HL-60 (cell line): ENCODE data around the gene POC1B.

Experiments used
- DNase-seq, 2 experiments: peaks; one replicate each; pipeline ENCODE4 v3.0.0-alpha.2; 2010 to 2020; ENCODE audit warnings: low read depth in 1 of 2, low spot score in 1 of 2
- H3K27ac ChIP-seq: fragments of 250-450 bp; sonication (Bioruptor Pico); replicated peaks from 2 replicates; pipeline ENCODE4 v1.5.1; 2020; ENCODE audit warnings: mild to moderate bottlenecking, moderate library complexity
- H3K27me3 ChIP-seq: fragments of 250-450 bp; sonication (Bioruptor Pico); 2 replicates; pipeline ENCODE4 v1.5.1; 2021; ENCODE audit warnings: mild to moderate bottlenecking, moderate library complexity; ENCODE audit not compliant: insufficient read depth, poor library complexity, severe bottlenecking
- H3K4me3 ChIP-seq: replicated peaks from 2 replicates; pipeline ENCODE4 v1.5.1; 2011; ENCODE audit warnings: mild to moderate bottlenecking, control low read depth, low read length; ENCODE audit not compliant: insufficient read depth
- CTCF ChIP-seq: IDR thresholded peaks from one replicate; pipeline ENCODE4 v1.5.1; 2011; ENCODE audit warnings: low read length, control low read depth, inconsistent platforms; ENCODE audit not compliant: insufficient read depth
- GABPA ChIP-seq: IDR thresholded peaks from 2 replicates; pipeline ENCODE4 v1.6.1; 2012; ENCODE audit warnings: low read depth
- POLR2AphosphoS5 ChIP-seq: IDR thresholded peaks from 2 replicates; pipeline ENCODE4 v1.6.1; 2012; ENCODE audit warnings: low read depth
- SPI1 ChIP-seq: IDR thresholded peaks from 2 replicates; pipeline ENCODE4 v1.6.1; 2012; ENCODE audit warnings: low read depth, mild to moderate bottlenecking, borderline replicate concordance
- TF ChIP-seq, protein P1 (sequence below): IDR thresholded peaks from 2 replicates; pipeline ENCODE4 v1.6.1; 2012; ENCODE audit warnings: low read depth; ENCODE audit not compliant: insufficient replicate concordance

POC1B gene

DNA sequence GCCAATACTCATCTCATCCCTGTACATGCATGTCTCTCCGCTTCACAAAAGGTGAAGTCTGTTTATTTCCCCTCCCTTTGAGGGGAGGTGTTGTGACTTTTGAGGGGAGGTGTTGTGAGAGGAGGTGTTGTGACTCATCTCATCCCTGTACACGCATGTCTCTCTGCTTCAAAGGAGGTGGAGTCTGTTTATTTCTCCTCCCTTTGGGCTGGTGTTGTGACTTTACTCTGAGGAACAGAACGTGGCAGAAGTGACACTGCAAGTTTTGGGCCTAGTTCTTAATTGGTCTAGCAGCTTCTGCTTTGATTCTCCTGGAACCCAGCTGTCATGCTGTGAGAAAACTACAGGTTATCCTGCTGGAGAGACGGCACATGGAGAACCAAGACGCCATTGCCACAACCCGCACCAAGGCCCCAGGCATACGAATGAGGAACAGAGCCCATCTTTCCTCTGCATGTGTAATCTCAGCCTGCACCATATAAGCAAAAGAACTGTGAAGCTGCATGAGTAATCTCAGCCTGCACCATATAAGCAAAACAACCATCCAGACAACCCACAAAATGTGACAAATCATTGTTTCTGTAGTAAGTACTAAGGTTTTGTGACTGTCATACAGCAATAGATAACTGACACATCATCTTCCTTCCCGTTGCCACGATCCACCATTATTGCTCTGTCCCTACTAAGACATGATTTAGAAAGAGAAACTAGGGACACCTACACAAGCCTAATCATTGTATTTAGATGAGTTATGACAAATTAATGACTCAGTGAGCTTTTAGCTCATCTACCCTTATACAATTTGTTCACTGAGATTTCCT, 31.2 kb downstream of the POC1B start:
- H3K27ac ChIP-seq: no peak overlapping the region
- no peak overlapping the region for H3K4me3 ChIP-seq
- no peak for DNase-seq

DNA sequence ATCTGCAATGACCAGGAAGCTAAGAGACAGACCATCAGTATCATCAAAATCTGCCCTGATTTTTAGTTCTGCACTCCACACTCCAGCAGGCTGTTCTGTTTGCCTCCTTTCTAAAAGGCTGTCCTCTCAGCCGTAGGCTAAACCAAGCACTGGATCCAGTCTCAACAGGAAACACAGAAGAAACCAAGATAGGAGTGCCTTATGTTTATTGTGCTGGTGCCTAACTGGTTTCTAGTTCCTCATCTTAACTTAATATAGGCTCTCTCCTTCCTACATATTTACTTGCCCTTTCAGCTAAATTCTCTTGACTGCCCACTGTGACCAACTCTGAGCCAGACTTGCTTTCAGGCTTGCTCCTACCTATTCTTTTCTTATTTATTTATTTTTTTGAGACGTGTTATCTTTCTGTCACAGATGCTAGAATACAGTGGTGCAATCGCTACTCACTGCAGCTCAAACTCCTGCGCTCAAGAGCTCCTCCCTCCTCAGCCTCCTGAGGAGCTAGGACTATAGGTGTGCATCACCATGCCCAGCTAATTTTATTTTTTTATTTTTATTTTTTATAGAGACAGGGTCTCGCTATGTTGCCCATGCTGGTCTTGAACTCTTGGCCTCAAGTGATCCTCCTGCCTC, 32.1 kb downstream of the POC1B start:
- no peaks in the 10 kb centered on the region for H3K27me3 ChIP-seq
- H3K27ac ChIP-seq: no peak overlapping the region
- no peak for TF ChIP-seq GABPA
- no peak for TF ChIP-seq POLR2AphosphoS5
- no peak for TF ChIP-seq CTCF
- no peak for TF ChIP-seq SPI1
- TF ChIP-seq, protein P1, sequence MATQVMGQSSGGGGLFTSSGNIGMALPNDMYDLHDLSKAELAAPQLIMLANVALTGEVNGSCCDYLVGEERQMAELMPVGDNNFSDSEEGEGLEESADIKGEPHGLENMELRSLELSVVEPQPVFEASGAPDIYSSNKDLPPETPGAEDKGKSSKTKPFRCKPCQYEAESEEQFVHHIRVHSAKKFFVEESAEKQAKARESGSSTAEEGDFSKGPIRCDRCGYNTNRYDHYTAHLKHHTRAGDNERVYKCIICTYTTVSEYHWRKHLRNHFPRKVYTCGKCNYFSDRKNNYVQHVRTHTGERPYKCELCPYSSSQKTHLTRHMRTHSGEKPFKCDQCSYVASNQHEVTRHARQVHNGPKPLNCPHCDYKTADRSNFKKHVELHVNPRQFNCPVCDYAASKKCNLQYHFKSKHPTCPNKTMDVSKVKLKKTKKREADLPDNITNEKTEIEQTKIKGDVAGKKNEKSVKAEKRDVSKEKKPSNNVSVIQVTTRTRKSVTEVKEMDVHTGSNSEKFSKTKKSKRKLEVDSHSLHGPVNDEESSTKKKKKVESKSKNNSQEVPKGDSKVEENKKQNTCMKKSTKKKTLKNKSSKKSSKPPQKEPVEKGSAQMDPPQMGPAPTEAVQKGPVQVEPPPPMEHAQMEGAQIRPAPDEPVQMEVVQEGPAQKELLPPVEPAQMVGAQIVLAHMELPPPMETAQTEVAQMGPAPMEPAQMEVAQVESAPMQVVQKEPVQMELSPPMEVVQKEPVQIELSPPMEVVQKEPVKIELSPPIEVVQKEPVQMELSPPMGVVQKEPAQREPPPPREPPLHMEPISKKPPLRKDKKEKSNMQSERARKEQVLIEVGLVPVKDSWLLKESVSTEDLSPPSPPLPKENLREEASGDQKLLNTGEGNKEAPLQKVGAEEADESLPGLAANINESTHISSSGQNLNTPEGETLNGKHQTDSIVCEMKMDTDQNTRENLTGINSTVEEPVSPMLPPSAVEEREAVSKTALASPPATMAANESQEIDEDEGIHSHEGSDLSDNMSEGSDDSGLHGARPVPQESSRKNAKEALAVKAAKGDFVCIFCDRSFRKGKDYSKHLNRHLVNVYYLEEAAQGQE: no peak
- DNase-seq: no peak
- H3K4me3 ChIP-seq: no peak overlapping the region

More for the DNA sequence above, 31.2 kb downstream of the POC1B start:
- TF ChIP-seq GABPA (no peak), POLR2AphosphoS5 (no peak)
- H3K27me3 ChIP-seq: no peaks in the 10 kb centered on the region

DNA sequence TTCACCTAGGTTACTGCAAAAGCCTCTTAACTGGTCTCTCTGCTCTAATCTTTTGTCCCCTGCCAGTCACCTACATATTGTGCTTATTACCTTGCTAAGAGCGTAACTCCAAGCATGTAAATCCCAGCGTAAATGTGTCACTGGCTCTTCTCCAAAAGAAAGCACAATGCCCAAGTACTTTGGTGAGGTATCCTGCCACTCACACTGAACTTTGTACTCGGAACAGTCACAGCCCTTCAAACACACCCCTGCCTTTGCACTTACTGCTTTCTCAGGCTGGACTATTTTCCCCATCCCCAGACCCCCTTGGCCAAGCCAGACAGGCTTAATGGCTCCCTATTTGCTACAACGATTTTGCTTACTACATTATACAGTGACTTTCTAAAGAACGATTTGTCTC, 33.0 kb downstream of the POC1B start:
- no peak for TF ChIP-seq GABPA
- TF ChIP-seq CTCF: no peak
- TF ChIP-seq, protein P1: no peak
- TF ChIP-seq POLR2AphosphoS5: no peak
- TF ChIP-seq SPI1: no peak
- no peak overlapping the region for H3K4me3 ChIP-seq
- no peaks in the 10 kb centered on the region for H3K27me3 ChIP-seq
- H3K27ac ChIP-seq: no peak overlapping the region
- DNase-seq: no peak

- no peaks in the 10 kb centered on the region for H3K27me3 ChIP-seq
- DNase-seq: no peak
- TF ChIP-seq POLR2AphosphoS5: no peak
- no peak for TF ChIP-seq GABPA
- no peak for TF ChIP-seq CTCF
- TF ChIP-seq SPI1: no peak
- TF ChIP-seq, protein P1: no peak
- no peak overlapping the region for H3K4me3 ChIP-seq
- H3K27ac ChIP-seq: no peak overlapping the region
These were observed 34.9 kb downstream of the POC1B start for GRCh38 chr12:89490922-89491321.
